RPMI7951 (cell line): Measurements from ENCODE around the gene NAP1L5. TPM values are rescaled to one million over a fixed set of nuclear protein-coding genes. Genes with fewer than 3 reads are reported as not detected.
A peak's percentile ranks its signal among the peaks of the same experiment; 100 is the strongest.

Experiments used
- DNase-seq: peaks from one replicate; pipeline ENCODE4 v3.0.0-alpha.2; 2012; ENCODE audit warnings: low read depth
- total RNA-seq: library from RNA; depleted of rRNA; stranded (reverse); fragments of >200 nt; shearing (Covaris generic); gene quantifications from 2 replicates; pipeline ENCODE4 v1.2.3, GENCODE V29; 2014

Gene NAP1L5
- total RNA-seq, 1 experiment from 2014 or later: 12.4 TPM

DNA sequence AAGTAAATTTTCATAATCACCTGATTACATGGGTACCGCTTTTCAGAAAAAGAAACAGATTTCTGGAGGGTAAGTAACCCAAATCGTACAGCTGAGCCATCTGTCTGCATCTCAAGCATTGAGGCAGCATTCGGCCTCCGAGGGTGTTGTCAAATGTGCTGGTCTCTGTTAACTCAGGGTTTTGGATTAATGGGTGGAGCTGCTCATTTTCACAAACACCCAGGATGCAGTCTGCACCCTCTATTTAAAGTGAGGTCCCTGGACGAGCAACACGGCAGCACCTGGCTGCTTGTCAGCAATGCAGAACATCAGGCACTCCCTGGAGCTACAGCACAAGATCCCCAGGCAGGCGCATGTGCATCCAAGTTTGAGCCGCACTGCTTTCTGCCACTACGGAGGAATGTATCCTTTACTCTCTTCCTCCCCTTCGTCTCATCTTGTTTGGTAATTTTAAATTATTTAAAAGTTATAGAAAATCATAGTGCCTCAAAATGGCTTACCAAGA, 24.7 kb upstream of the NAP1L5 start:
- DNase-seq: no peak

DNA sequence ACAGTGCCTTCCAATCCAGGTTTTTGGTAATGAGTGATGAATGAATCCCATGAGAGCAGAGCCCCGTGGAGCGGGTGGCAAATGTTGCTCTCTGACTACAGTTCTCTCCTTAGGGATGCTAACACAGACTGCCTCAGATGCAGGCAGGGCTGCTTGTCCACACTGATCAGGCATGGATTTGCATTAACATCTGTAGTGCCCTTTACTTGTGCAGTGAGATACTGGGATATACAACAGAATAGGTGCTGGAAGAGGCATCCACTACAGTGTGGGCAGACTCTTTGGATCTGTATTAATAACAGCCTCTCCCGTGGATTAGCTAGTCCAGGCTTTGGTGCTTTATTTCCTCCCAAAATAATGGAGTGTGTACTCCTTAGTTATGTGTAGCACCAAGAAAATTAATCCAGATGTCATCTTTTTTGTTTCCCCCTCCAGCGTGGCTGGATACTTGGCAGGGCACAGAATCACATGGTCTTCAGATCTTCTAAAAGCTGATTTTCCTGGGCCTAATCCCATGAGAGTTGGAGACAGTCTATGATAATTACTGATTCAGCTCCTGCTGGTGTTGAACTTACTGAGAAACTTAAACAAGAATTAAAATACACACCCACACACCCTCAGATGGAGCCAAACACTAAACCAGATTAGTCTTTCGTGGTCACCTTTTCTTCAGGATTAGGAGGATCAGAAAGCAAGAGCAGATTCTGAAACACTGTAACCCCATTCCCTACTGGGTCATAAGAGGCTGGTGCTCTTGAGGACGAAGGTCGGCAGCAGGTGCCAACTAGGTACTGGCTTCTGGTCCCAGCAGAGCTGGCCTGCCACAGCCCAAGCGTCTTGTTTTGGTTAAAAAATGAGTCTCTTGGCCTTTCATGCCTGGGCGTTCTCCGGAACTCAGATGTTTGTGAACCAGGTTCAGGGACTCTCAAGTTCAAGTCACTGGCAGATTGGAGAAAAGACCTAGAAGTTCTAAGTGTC, 23.1 kb upstream of the NAP1L5 start:
- DNase-seq: no peak

DNA sequence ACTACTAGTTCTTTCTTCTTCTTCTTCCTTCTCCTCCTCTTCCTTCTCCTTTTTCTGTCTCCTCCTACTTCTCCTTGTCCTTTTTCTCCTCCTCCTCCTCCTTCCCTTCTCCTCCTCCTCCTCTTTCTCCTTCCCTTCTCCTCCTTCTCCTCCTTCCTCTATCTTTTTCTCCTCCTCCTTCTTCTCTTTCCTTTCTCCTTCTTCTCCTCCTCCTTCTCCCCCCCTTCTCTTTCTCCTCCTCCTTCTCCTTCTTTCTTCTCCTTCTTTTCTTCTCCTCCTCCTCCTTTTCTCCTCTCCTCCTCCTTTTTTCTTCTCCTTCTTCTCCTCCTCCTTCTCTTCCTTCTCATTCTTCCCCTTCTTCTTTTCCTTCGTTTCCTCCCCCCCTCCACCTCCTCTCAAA, 21.8 kb upstream of the NAP1L5 start:
- no peak for DNase-seq

DNA sequence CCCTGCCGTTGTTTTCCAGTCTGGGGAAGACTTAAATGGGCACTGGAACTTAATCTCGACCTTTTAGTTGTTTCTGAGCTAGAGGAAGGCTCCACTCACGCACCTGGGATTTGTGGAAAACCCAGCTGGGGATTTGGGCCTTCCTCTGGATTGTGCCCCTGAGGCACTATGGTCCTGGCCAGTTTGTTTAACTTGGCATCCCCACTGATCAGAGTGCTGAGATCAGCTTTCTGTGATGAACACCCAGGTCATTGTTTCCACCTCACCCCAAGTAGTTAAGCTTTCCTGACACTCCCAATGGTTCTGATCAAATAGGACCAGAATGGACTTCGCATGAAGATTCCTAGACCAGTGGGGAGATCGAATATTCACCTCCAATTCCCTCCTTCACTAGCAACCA, 20.5 kb upstream of the NAP1L5 start:
- no peak for DNase-seq

DNA sequence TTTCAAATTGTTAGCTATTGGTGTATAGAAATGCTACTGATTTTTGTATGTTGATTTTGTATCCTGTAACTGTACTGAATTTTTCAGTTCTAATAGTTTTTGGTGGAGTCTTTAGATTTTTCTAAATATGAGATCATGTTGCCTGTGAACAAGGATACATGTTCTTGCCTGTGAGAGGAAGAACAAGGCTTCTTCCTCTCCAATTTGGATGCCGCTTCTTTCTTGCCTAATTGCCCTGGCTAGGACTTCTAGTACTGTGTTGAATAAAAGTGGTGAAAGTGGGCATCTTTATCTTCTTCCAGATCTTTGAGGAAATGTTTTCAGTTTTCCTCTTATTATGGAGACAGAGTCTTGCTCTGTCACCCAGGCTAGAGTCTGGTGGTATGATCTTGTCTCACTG, 16.2 kb upstream of the NAP1L5 start:
- no peak for DNase-seq

DNA sequence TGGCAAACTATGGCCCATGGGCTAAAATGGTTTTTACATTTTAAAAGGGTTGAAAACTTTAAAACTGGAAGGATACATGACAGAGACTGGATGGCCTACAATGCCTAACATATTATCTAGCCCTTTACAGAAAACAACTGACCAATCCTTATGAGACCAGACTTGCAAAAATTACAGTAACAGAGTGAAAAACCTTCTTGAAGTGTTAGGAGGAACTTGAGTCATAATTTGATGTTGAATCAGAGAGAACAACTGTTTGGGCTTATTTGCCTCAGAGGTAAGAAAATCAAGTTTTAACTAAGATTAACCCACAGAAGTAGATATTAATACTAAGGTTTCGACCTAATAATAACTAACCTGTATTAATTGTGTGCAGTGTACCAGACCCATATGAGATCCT, 12.4 kb upstream of the NAP1L5 start:
- DNase-seq: no peak

DNA sequence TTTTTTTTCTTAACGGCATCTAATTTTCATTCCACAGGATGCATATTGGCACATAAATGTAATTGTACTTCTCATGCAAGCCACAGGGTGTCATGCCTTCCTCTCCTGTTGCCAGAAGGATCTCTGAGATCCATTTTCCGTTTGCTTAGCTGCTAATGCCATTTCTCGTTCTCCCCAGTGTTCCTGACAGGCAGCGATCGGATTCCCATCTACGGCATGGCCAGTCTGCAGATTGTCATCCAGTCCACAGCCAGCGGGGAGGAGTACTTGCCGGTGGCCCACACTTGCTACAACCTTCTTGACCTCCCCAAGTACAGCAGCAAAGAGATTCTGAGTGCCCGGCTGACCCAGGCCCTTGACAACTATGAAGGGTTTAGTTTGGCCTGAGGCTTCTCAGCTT, 8.9 kb upstream of the NAP1L5 start:
- DNase-seq: peak; percentile 39

DNA sequence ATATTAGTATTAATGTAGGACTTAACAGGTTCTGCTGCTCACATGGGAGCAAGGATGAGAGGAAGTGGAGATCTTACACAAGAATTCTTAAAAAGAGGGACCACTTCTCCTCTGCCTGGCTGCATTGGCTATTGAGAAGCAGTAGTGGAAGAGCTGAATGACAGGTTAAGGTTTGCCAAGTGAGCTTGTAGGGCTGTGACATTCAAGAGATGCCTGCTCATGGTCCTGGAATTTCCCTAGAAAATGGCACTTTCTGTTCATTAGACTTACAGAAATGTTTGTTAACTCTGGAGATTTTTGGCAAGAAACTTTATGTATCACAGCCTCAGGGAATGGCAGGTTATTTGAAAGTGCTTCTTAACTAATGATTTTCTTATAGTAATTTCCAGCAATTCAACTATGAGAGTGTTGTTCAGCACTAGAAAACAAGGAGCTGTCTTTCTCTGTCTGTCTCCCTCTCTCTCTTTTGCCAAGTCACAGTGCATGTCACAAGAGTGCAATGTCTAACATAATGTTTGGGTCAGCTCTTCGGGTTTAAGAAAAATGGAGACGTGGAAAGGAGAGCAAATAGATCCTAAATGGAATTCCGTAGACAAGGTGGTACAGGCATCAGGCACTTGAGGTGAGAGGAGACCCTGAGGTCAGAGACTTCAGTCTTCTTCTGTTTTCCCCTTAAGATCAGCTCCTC, 8.3 kb upstream of the NAP1L5 start:
- no peak for DNase-seq

DNA sequence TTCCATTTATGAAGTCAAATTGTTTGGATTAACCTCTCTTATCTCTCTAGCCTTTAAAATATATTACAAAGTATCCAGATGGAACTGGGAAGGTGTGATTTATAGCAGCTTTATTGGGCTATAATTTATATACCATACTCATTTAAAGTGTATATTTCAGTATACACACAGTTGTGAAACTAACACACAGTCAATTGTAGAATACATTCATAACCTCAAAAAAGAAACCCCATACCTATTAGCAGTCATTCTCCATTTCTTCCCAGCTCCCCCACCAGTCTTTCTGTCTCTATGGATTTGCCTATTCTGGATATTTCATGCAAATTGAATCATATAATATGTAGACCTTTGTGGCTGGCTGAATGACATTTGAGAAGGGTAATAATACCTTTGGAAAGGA, 7.6 kb upstream of the NAP1L5 start:
- DNase-seq: no peak

DNA sequence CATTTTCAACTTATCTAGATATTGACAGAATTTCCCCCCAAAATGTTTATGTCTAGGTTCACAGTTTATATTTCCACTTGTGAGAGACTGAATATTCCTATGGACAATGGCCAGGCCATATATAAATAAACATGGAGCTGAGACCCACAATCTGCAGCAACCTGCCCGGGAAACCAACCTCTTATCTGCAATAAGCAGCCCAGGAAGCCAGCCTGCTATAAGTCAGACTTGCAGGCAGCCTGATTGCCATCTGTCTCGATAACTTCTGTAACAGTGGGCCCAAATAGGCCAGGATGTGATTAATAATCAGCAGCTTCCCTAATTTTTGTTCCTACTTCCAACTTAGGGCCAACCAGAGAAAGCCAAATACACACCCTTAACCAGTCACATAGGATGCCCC, 5.2 kb upstream of the NAP1L5 start:
- no peak for DNase-seq

DNA sequence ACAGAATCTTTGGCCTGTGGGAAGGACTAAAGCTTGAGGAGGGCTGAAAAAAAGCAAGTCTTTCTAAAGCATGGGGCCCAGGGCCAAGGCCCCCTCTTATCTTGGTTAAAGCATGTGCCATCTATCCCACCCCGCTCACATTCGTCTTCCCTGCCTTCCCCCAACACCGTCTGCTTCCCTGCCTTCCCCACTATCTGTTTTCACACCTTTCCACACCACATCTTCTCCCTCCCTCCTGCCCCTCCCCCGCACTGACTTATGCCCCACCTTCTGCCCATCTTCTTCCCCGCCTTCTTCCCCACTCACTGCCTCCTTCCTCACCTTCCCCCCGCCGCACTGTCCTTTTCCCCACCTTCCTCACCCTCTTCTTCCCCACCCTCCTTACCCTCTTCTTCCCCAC, 890 bp upstream of the NAP1L5 start:
- DNase-seq: no peak

DNA sequence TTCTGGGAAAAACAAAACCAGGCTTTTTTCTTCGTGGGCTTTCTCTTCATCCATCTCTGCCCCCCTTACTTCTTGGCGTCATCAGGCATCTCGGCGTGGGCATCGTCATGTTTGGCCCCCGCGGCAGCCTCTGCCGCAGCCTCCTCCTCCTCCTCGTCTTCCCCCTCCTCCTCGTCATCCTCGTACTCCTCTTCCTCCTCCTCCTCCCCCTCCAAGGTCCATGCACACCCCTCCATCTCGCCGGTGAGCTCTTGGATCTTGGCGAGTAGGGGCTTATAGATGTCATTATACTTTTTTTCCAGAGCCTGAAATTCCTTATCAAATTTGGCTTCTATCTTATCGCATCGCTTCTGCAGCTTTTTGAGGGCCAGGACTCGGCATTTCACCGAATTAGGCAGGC, 488 bp downstream of the NAP1L5 start:
- DNase-seq: peak; percentile 44

DNA sequence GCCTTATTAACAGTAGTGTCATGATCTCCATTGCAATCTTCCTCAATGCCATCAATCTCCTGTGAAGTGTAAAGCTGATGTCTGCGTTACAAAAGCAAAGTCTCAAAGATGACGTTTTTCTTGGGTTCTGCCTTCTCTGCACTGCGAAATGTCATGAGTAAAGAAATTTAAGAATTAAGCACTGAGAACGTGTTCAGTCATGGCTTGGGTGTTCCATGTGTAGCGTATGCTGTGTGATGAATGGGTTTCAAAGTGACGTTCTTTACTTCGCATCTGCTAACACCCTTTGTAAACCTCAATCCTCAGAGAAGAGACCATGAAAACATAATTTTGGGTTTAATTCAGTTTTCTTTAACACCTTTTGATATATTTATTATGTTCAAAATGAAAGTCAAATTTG, 999 bp downstream of the NAP1L5 start:
- no peak for DNase-seq

DNA sequence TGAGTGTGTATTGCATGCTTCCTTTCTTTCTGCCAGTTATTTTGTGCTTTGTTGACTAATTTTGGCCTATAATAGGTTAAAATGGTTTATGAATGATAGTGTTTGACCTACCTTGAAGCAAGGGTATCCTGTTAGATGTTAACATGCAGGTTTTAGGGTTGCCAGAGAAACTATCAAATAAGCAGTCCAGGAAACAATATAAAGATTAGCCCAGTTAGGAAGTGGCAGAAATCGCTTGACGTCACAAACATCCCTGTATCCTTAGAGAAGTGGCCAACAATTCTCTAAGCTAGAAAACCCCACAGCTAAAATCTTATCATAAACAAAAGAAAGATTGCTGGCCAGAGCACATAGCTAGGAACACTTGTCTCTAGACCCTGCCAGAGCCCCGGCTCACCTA, 3.8 kb downstream of the NAP1L5 start:
- no peak for DNase-seq

DNA sequence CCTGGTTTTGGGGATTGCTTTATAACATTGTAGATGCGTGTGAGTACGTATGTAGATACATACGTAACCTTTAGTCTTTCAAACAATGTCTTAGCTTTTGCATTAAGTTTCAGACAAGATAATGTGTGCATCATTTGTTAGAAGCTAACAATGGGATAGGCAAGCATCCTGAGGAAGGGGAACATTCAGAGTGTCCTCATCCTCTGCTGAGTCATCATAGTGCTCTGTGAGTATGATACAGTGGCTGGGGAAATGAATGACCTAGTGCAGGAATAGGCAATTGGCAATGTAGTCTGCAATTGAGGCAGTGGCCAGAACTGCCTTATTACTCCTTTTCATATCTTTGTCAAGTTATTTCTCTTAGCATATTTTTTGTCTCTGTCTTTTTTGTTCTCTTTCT, 7.3 kb downstream of the NAP1L5 start:
- peak; percentile 26 for DNase-seq

DNA sequence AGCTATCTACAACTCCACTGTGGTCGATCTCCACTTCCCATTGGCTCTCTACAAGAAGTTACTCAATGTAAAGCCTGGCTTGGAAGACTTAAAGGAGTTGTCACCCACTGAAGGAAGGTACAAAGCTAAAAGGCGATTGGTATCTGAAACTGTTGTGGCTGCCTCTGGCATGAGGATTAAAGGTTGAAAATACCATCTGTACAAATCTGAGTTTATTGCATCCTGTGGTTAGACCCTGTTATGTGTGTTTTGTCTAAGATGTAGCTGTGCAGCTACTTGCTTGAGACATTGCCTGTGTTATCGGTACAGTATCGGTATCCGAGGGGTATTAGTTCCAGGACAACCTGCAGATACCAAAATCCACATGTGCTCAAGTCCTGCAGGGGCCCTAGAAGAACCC, 16.4 kb downstream of the NAP1L5 start:
- no peak for DNase-seq

DNA sequence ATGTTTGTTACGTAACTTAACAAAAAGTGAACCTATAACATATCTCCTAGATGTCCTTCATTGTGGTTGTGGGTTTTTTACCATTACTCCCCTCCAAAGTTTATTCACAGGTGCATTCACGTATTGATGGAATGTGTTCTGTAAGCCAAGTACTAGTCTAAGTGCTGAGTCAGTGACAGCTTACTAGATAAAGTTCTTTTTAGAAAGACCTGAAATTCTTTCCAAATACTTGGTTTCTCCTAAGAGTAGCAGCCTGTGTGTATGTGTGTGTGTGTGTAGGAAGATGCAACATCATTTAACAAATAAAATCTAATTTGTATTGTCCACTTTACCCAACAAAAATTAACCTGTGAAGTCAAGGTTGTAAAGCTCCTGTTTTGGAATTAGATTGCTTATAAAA, 22.1 kb downstream of the NAP1L5 start:
- no peak for DNase-seq

DNA sequence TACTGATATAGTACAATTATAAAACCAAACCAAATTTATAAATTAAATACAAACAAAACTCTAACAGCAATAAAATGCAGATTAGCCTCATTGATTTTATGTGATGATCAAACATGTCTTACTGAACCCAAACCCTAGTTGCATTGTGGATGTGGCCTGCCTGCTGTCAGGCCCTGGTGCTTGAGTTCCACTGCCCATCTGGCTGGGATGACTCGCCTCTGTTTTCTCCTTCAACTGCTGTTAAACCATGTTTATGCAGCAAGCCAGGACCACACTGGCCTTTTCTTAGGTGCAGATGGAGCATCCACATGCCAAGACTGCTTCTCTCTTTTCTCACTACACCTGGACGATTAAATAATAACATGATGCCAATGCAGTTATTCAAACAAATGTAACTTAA, 22.6 kb downstream of the NAP1L5 start:
- DNase-seq: peak; percentile 15

DNA sequence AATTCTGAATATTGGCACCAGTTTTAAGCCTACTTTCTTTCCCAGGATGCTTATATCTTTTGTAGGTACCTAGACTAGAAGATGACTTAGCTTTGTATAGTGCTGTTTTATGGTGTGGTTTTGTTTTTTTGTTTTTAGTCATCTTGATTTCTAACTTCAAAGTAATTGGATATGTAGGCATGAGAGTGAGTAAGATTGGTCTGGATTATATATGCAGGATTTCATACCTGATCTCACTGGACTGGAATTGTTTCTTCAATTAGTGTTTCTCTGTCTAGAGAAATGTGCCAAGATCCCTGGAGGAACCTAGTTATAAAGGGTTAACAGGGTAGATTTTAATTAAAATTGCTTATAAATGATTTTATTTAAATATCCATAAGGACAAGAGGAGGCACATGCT, 23.1 kb downstream of the NAP1L5 start:
- DNase-seq: no peak

DNA sequence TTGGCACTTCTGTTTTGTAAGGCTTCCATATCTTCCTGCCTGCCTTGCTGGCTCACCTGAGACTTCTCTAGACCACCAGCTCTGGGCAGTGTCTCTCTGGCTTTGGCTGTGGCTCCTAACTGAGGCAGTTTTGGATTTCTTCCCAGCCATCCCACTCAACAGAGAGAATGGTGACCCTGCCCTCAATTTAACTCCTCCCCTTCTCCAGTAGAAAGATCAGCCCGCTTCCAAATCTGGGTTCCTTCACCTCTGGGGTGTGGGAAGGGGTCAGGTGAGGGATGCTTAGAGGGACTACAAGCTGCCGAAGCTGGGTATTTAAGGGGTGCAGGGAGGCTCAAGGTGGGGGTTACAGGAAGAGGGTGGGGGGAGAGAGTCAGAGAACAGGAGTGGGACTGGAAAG, 23.7 kb downstream of the NAP1L5 start:
- DNase-seq: no peak

DNA sequence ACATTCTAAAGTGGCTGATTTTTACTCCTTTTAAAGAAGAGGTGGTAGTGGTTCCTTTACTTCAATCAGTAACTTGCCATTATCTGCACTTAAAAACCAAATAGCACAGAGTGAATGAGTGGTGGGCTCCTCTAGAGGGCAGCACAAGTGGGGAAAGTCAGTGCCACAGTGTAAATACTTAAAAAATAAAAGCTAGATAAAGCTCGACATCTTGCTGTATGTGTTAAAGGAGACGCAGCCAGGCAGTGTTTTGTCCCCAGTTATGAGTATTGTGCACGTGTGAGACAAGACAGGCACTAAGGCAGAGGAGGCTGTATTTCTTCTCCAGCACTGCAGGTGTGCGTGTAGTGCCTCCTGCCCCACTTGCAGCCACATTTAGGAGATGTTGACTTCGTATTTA, 24.6 kb downstream of the NAP1L5 start:
- peak; percentile 27 for DNase-seq

DNA sequence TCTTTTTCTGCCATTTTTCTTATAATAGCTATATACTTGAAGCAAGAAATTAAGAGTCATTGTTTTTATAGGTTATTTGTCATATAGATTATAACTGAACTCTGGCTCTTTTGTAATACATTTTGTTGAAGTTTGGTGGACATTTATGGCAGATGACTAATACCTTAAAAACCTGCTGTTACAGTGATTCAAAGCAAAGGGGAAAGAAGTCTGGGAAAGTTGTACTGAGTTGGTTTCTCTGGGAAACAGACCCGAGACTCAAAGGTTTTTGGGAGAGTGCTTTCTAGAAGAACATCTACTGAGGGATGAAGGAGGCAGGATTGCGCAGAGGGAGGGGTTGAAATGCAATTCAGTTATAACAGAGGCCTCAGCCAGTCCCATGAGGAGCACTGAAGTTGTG, 35.9 kb downstream of the NAP1L5 start:
- DNase-seq: peak; percentile 47
